Subcutaneous abdominal adipose tissue (tissue), 5 donors: ENCODE data around the gene FMNL1.
A peak's percentile ranks its signal among the peaks of the same experiment; 100 is the strongest.

Experiments
- H3K27ac ChIP-seq: one replicate; pipeline ENCODE4 v1.7.0; 2013; ENCODE audit warnings: low read depth, mild to moderate bottlenecking, inconsistent platforms, low read length, moderate library complexity
- H3K27me3 ChIP-seq, 5 donors: one replicate each; pipeline ENCODE4 v1.7.0; 2013; ENCODE audit warnings: low read length in 5 of 5, inconsistent platforms in 1 of 5; ENCODE audit not compliant: control insufficient read depth in 5 of 5, insufficient read depth in 4 of 5
- H3K36me3 ChIP-seq, 5 donors: one replicate each; pipeline ENCODE4 v1.7.0; 2013; ENCODE audit warnings: low read length in 5 of 5; ENCODE audit not compliant: control insufficient read depth in 5 of 5, insufficient read depth in 5 of 5
- H3K4me1 ChIP-seq, 5 donors: one replicate each; pipeline ENCODE4 v1.7.0; 2013; ENCODE audit warnings: low read length in 5 of 5, mild to moderate bottlenecking in 3 of 5, moderate library complexity in 1 of 5; ENCODE audit not compliant: control insufficient read depth in 5 of 5, insufficient read depth in 5 of 5
- H3K4me3 ChIP-seq, 5 donors: one replicate each; pipeline ENCODE4 v1.7.0; 2013; ENCODE audit warnings: low read length in 5 of 5, low read depth in 1 of 5
- H3K9ac ChIP-seq, 5 donors: one replicate each; pipeline ENCODE4 v1.7.0; 2013; ENCODE audit warnings: low read length in 5 of 5, mild to moderate bottlenecking in 4 of 5, moderate library complexity in 3 of 5
- H3K9me3 ChIP-seq, 5 donors: one replicate each; pipeline ENCODE4 v1.7.0; 2013; ENCODE audit warnings: low read length in 5 of 5; ENCODE audit not compliant: control insufficient read depth in 5 of 5
- donor health status: healthy.
- donor health status: healthy.
- donor health status: healthy.
- donor health status: healthy.
- donor health status: healthy.

Gene FMNL1

GRCh38 chr17:45265821-45266220 lies 44.1 kb downstream of the FMNL1 start:
- peaks cover 0 to 75% (median 68%) of the 10 kb centered on the region in 5 donors for H3K36me3 ChIP-seq
- H3K9me3 ChIP-seq: no peaks in the 10 kb centered on the region
- H3K27ac ChIP-seq: no peak overlapping the region
- peaks cover 4 to 32% (median 29%) of the 10 kb centered on the region in 5 donors for H3K4me1 ChIP-seq
- no peak overlapping the region for H3K4me3 ChIP-seq
- no peak overlapping the region for H3K9ac ChIP-seq
- H3K27me3 ChIP-seq: no peaks in the 10 kb centered on the region

- H3K4me1 ChIP-seq: peaks cover 2 to 26% (median 23%) of the 10 kb centered on the region in 5 donors
- peaks cover 0 to 79% (median 71%) of the 10 kb centered on the region in 5 donors for H3K36me3 ChIP-seq
- H3K27me3 ChIP-seq: no peaks in the 10 kb centered on the region
- H3K9me3 ChIP-seq: no peaks in the 10 kb centered on the region
- H3K27ac ChIP-seq: no peak overlapping the region
- H3K4me3 ChIP-seq: no peak overlapping the region
- H3K9ac ChIP-seq: no peak overlapping the region
These were observed 44.8 kb downstream of the FMNL1 start for GRCh38 chr17:45266372-45266926.

GRCh38 chr17:45267436-45268055 lies 45.9 kb downstream of the FMNL1 start:
- Histone ChIP-seq H3K9me3 (no peaks in the 10 kb centered on the region), H3K36me3 (peaks cover 0 to 90% (median 77%) of the 10 kb centered on the region in 5 donors), H3K27me3 (no peaks in the 10 kb centered on the region), H3K4me1 (peaks cover 1 to 16% (median 12%) of the 10 kb centered on the region in 5 donors), H3K9ac (no peak overlapping the region), H3K4me3 (no peak overlapping the region), H3K27ac (no peak overlapping the region)

GRCh38 chr17:45269912-45270311 lies 48.2 kb downstream of the FMNL1 start:
- Histone ChIP-seq H3K4me3 (no peak overlapping the region), H3K9me3 (no peaks in the 10 kb centered on the region), H3K27ac (no peak overlapping the region), H3K9ac (no peak overlapping the region), H3K27me3 (no peaks in the 10 kb centered on the region), H3K4me1 (no peaks in the 10 kb centered on the region), H3K36me3 (peaks cover 0 to 93% (median 79%) of the 10 kb centered on the region in 5 donors)

DNA sequence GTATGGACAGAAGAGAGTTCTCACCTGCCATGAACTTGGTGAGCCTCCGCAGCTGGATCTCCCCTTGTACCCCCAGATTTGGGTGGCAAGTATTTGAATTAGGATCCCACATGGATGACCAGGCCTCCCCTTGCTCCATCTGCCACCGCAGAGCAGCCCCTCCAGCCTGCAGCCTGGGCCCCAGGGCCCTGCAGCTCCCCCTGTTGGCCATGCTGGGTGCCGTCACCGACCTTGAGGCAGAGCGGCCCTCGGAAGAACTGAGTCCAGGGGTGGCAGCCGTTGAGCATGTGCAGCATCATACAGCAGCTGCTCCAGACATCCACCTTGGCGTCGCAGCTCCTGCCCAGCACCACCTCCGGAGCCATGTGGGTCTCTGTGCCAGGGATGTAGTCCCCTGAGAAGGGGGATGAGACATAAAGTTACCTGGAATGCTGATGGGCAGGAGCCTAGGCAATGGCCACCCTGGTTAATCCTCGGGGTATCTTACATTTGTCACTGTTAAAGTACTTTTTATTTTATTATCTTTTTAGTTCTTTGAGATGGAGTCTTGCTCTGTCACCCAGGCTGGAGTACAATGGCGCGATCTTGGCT lies 49.2 kb downstream of the FMNL1 start:
- Histone ChIP-seq H3K4me3 (no peak overlapping the region), H3K4me1 (no peaks in the 10 kb centered on the region), H3K9me3 (no peaks in the 10 kb centered on the region), H3K27ac (no peak overlapping the region), H3K36me3 (peaks cover 0 to 85% (median 73%) of the 10 kb centered on the region in 5 donors), H3K9ac (no peak overlapping the region), H3K27me3 (no peaks in the 10 kb centered on the region)

DNA sequence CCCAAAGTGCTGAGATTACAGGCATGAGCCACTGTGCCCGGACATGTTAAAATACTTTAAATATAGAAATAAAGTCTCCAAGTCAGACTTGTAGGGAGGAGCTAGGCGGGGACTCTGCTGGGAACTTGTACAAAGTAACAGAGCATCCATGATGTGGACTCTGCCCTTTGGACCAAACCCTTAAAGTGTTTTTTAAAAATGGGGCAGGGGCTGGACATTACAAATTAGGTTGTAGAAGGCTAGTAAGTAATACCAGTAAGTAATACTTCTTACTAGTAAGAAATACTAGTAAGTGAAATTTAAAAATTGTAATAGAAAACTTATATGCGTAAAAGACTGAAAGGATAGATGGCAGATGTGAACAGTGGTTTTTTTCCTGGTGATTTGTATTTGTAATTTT lies 49.9 kb downstream of the FMNL1 start:
- H3K4me3 ChIP-seq: no peak overlapping the region
- no peak overlapping the region for H3K27ac ChIP-seq
- no peaks in the 10 kb centered on the region for H3K9me3 ChIP-seq
- H3K9ac ChIP-seq: no peak overlapping the region
- no peaks in the 10 kb centered on the region for H3K27me3 ChIP-seq
- no peaks in the 10 kb centered on the region for H3K4me1 ChIP-seq
- peaks cover 0 to 78% (median 66%) of the 10 kb centered on the region in 5 donors for H3K36me3 ChIP-seq

DNA sequence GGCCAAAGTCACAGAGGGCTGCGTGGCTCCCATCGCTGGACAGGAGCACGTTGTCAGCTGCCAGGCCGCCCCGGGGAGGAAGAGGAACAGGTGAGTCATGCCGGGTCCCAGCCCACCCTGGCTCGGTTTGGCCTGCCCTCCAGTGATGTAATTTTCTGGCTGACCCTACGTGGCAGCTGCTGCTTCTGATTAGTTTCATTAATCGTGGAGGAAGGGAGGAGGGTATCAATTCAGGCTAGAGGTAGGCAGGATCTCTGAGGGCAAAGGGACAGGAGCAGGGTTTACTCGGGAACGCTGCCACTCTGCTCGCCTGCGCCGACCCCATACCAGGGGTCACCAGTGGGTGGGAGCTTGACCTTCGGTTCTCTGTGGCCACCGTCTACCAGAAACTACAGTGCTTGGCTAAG lies 51.9 kb downstream of the FMNL1 start:
- Histone ChIP-seq H3K27me3 (no peaks in the 10 kb centered on the region), H3K36me3 (peaks cover 0 to 58% (median 48%) of the 10 kb centered on the region in 5 donors), H3K27ac (no peak overlapping the region), H3K9ac (no peak overlapping the region), H3K4me3 (no peak overlapping the region), H3K9me3 (no peaks in the 10 kb centered on the region), H3K4me1 (peaks cover 10 to 15% (median 13%) of the 10 kb centered on the region in 5 donors)

DNA sequence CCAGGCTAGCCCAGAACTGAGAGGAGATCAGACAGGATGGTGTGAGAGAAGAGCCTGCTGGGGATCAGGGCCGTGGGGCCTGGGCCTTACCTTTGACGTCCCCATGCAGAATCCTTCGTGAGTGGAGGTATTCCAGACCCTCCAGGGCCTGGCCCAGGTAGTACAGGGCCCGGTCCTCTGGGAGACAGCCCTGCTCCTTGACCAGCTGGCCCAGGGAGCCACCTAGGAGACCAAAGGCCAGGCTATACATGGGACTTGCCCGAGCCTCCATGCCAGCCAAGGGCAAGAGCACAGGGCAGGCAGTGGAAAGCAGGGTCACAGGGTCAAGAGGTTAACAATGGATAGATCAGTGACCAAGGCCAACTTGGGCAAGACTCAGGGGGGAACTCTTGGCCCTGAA lies 52.3 kb downstream of the FMNL1 start:
- Histone ChIP-seq H3K36me3 (peaks cover 0 to 53% (median 43%) of the 10 kb centered on the region in 5 donors), H3K27ac (no peak overlapping the region), H3K9me3 (no peaks in the 10 kb centered on the region), H3K27me3 (no peaks in the 10 kb centered on the region), H3K9ac (no peak overlapping the region), H3K4me1 (peaks cover 10 to 19% (median 13%) of the 10 kb centered on the region in 5 donors), H3K4me3 (no peak overlapping the region)

GRCh38 chr17:45276031-45276430 lies 54.3 kb downstream of the FMNL1 start:
- no peaks in the 10 kb centered on the region for H3K27me3 ChIP-seq
- H3K27ac ChIP-seq: no peak overlapping the region
- H3K36me3 ChIP-seq: peaks cover 0 to 40% (median 26%) of the 10 kb centered on the region in 5 donors
- H3K9me3 ChIP-seq: no peaks in the 10 kb centered on the region
- no peak overlapping the region for H3K4me3 ChIP-seq
- H3K9ac ChIP-seq: no peak overlapping the region
- H3K4me1 ChIP-seq: peaks cover 10 to 19% (median 13%) of the 10 kb centered on the region in 5 donors

- H3K9me3 ChIP-seq: no peaks in the 10 kb centered on the region
- no peaks in the 10 kb centered on the region for H3K27me3 ChIP-seq
- peak overlapping the region in 2 of 5 donors; percentile 11 to 13 for H3K4me3 ChIP-seq
- H3K27ac ChIP-seq: peak overlapping the region; percentile 35
- no peak overlapping the region for H3K9ac ChIP-seq
- H3K4me1 ChIP-seq: peaks cover 10 to 19% (median 13%) of the 10 kb centered on the region in 5 donors
- H3K36me3 ChIP-seq: peaks cover 0 to 31% (median 20%) of the 10 kb centered on the region in 5 donors
These were observed 55.6 kb downstream of the FMNL1 start for GRCh38 chr17:45277216-45277849.
